ENCODE measurements around the gene PPM1H. TPM values are rescaled to one million over a fixed set of nuclear protein-coding genes. Genes with fewer than 3 reads are reported as not detected.

Gene PPM1H
- total RNA-seq, 1 donor, result 13.4 TPM

GRCh38 chr12:62834406-62834805 lies 100.5 kb downstream of the PPM1H start:
- TF ChIP-seq CTCF (IDR thresholded peaks at IDR 0.05; ENCODE audit: extremely low read depth, low read depth, low read length), result no peak
- Histone ChIP-seq H3K36me3 (ENCODE audit: insufficient read depth, low read length) (no peaks in the 10 kb centered on the region), H3K9me3 (ENCODE audit: low read depth, low read length) (no peaks in the 10 kb centered on the region), H2AFZ (ENCODE audit: low read length) (peak overlapping the region; percentile 59), H3K4me1 (ENCODE audit: insufficient read depth, low read length) (peaks cover 9% of the 10 kb centered on the region), H4K20me1 (ENCODE audit: insufficient read depth, low read length) (no peaks in the 10 kb centered on the region), H3K4me3 (ENCODE audit: insufficient read depth, low read length) (peak overlapping the region; percentile 56), H3K27me3 (ENCODE audit: insufficient read depth, low read length) (no peaks in the 10 kb centered on the region), H3K27ac (ENCODE audit: low read depth, low read length) (peak overlapping the region; percentile 38), H3K4me2 (ENCODE audit: insufficient read depth, low read length) (peak overlapping the region; percentile 64), H3K79me2 (ENCODE audit: insufficient read depth, low read length) (peaks cover 2% of the 10 kb centered on the region)
- DNase-seq (ENCODE audit: insufficient read length, low spot score, missing footprints), result no peak

GRCh38 chr12:62833634-62834033 lies 101.3 kb downstream of the PPM1H start:
- Histone ChIP-seq H4K20me1 (ENCODE audit: insufficient read depth, low read length) (no peaks in the 10 kb centered on the region), H3K9me3 (ENCODE audit: low read depth, low read length) (no peaks in the 10 kb centered on the region), H2AFZ (ENCODE audit: low read length) (no peak overlapping the region), H3K4me1 (ENCODE audit: insufficient read depth, low read length) (peaks cover 9% of the 10 kb centered on the region), H3K4me3 (ENCODE audit: insufficient read depth, low read length) (no peak overlapping the region), H3K79me2 (ENCODE audit: insufficient read depth, low read length) (peaks cover 2% of the 10 kb centered on the region), H3K4me2 (ENCODE audit: insufficient read depth, low read length) (no peak overlapping the region), H3K36me3 (ENCODE audit: insufficient read depth, low read length) (no peaks in the 10 kb centered on the region), H3K27ac (ENCODE audit: low read depth, low read length) (no peak overlapping the region), H3K27me3 (ENCODE audit: insufficient read depth, low read length) (no peaks in the 10 kb centered on the region)
- TF ChIP-seq CTCF (IDR thresholded peaks at IDR 0.05; ENCODE audit: extremely low read depth, low read depth, low read length), result no peak
- no peak for DNase-seq (ENCODE audit: insufficient read length, low spot score, missing footprints)

- TF ChIP-seq CTCF (IDR thresholded peaks at IDR 0.05; ENCODE audit: extremely low read depth, low read depth, low read length), result no peak
- DNase-seq (ENCODE audit: insufficient read length, low spot score, missing footprints), result no peak
- Histone ChIP-seq H3K27ac (ENCODE audit: low read depth, low read length) (no peak overlapping the region), H3K4me3 (ENCODE audit: insufficient read depth, low read length) (no peak overlapping the region), H3K9me3 (ENCODE audit: low read depth, low read length) (no peaks in the 10 kb centered on the region), H4K20me1 (ENCODE audit: insufficient read depth, low read length) (no peaks in the 10 kb centered on the region), H3K36me3 (ENCODE audit: insufficient read depth, low read length) (no peaks in the 10 kb centered on the region), H3K4me2 (ENCODE audit: insufficient read depth, low read length) (no peak overlapping the region), H3K4me1 (ENCODE audit: insufficient read depth, low read length) (peaks cover 9% of the 10 kb centered on the region), H3K79me2 (ENCODE audit: insufficient read depth, low read length) (peaks cover 2% of the 10 kb centered on the region), H2AFZ (ENCODE audit: low read length) (no peak overlapping the region), H3K27me3 (ENCODE audit: insufficient read depth, low read length) (no peaks in the 10 kb centered on the region)
Measured at GRCh38 chr12:62832558-62832957, 102.4 kb downstream of the PPM1H start.

GRCh38 chr12:62832027-62832426 lies 102.9 kb downstream of the PPM1H start:
- no peaks in the 10 kb centered on the region for H3K9me3 ChIP-seq (ENCODE audit: low read depth, low read length)
- no peak overlapping the region for H3K4me2 ChIP-seq (ENCODE audit: insufficient read depth, low read length)
- H3K36me3 ChIP-seq (ENCODE audit: insufficient read depth, low read length), result no peaks in the 10 kb centered on the region
- H3K4me1 ChIP-seq (ENCODE audit: insufficient read depth, low read length), result peaks cover 9% of the 10 kb centered on the region
- H3K27ac ChIP-seq (ENCODE audit: low read depth, low read length), result no peak overlapping the region
- DNase-seq (ENCODE audit: insufficient read length, low spot score, missing footprints), result no peak
- H3K27me3 ChIP-seq (ENCODE audit: insufficient read depth, low read length), result no peaks in the 10 kb centered on the region
- peaks cover 2% of the 10 kb centered on the region for H3K79me2 ChIP-seq (ENCODE audit: insufficient read depth, low read length)
- no peaks in the 10 kb centered on the region for H4K20me1 ChIP-seq (ENCODE audit: insufficient read depth, low read length)
- no peak for TF ChIP-seq CTCF (IDR thresholded peaks at IDR 0.05; ENCODE audit: extremely low read depth, low read depth, low read length)
- no peak overlapping the region for H3K4me3 ChIP-seq (ENCODE audit: insufficient read depth, low read length)
- H2AFZ ChIP-seq (ENCODE audit: low read length), result no peak overlapping the region

Data from osteoblast (primary cell).